B cell (primary cell): ENCODE measurements around the gene DNAH12. TPM values are rescaled to one million over a fixed set of nuclear protein-coding genes. Genes with fewer than 3 reads are reported as not detected.
"Not testable (repeated sequence)": the region's sequence is repeated elsewhere in the genome, so short reads cannot be mapped to it uniquely, and the experiment has no call there.

ENCODE experiments used
- ATAC-seq: fragments of 200-7000 bp; cut with Tn5 transposase; one replicate; pipeline ENCODE4 v1.10.0; 2021; ENCODE audit warnings: low read depth, mild to moderate bottlenecking, moderate number of reproducible peaks, moderate library complexity
- CTCF ChIA-PET: fragments of 350-600 bp; sonication (Branson Sonifier 250); formaldehyde crosslinking; loops from one replicate; lab custom pipeline; 2021; ENCODE audit warnings: antibody characterized with exemption, inconsistent platforms; lab: Charles Lee
- POLR2A ChIA-PET: fragments of 350-600 bp; sonication (Branson Sonifier 250); formaldehyde crosslinking; loops from one replicate; lab custom pipeline; 2021; ENCODE audit warnings: antibody characterized with exemption; lab: Charles Lee
- DNase-seq: peaks from one replicate; pipeline ENCODE4 v3.0.0; 2013
- H2AFZ ChIP-seq: 2 replicates; pipeline ENCODE4 v1.6.1; 2012; ENCODE audit warnings: mild to moderate bottlenecking, low read depth, low read length; ENCODE audit not compliant: insufficient read depth, poor library complexity, severe bottlenecking
- H3K27ac ChIP-seq, 2 donors: 1 replicate in 1 of 2; 2 replicates in 1 of 2; pipeline ENCODE4 v1.5.1; 2012 to 2013; ENCODE audit warnings: low read length in 2 of 2, mild to moderate bottlenecking in 2 of 2, moderate library complexity in 1 of 2
- H3K27me3 ChIP-seq, 4 experiments: fragments of 200-600 bp in 1 of 4; sonication (generic) in 1 of 4; replicated peaks in 1 of 4; 1 replicate in 2 of 4; 2 replicates in 2 of 4; pipeline versions ENCODE4 v1.6.1 to v1.7.0; 2013 to 2016; ENCODE audit warnings: low read length in 3 of 4, mild to moderate bottlenecking in 2 of 4, mixed read lengths in 1 of 4, moderate library complexity in 1 of 4; ENCODE audit not compliant: insufficient read depth in 4 of 4, control insufficient read depth in 3 of 4; ENCODE audit errors: control extremely low read depth in 1 of 4
- H3K36me3 ChIP-seq, 2 experiments: replicated peaks in 1 of 2; 1 replicate in 1 of 2; 2 replicates in 1 of 2; pipeline versions ENCODE4 v1.6.1 to v1.7.1; 2013; ENCODE audit warnings: low read length in 1 of 2; ENCODE audit not compliant: insufficient read depth in 2 of 2, control insufficient read depth in 1 of 2; ENCODE audit errors: control extremely low read depth in 1 of 2, extremely low read depth in 1 of 2
- H3K4me1 ChIP-seq, 2 donors: fragments of 200-600 bp in 1 of 2; sonication (generic) in 1 of 2; 1 replicate in 1 of 2; 2 replicates in 1 of 2; pipeline versions ENCODE4 v1.5.1 to v1.6.1; 2013 to 2017; ENCODE audit warnings: low read length in 2 of 2; ENCODE audit not compliant: control insufficient read depth in 2 of 2, insufficient read depth in 2 of 2
- H3K4me2 ChIP-seq: replicated peaks from 2 replicates; pipeline ENCODE3; 2012; ENCODE audit warnings: mild to moderate bottlenecking, low read depth, low read length; ENCODE audit not compliant: poor library complexity, severe bottlenecking
- H3K4me3 ChIP-seq, 5 experiments: fragments of 200-600 bp in 1 of 5; sonication (generic) in 1 of 5; 1 replicate in 3 of 5; 2 replicates in 2 of 5; pipeline versions ENCODE4 v1.5.1 to v1.7.0; 2011 to 2016; ENCODE audit warnings: low read length in 4 of 5, mild to moderate bottlenecking in 4 of 5, low read depth in 2 of 5, control low read depth in 1 of 5, moderate library complexity in 1 of 5; ENCODE audit not compliant: insufficient read depth in 1 of 5; ENCODE audit errors: control extremely low read depth in 1 of 5, extremely low read depth in 1 of 5
- H3K79me2 ChIP-seq: fragments of 200-600 bp; sonication (generic); one replicate; pipeline ENCODE4 v1.6.0; 2016; ENCODE audit warnings: low read length; ENCODE audit not compliant: control insufficient read depth, insufficient read depth
- H3K9ac ChIP-seq: fragments of 200-600 bp; sonication (generic); 2 replicates; pipeline ENCODE4 v1.6.1; 2017; ENCODE audit warnings: mild to moderate bottlenecking, low read length, moderate library complexity
- H3K9me3 ChIP-seq, 3 donors: one replicate each; pipeline versions ENCODE4 v1.6.1 to v1.7.1; 2013; ENCODE audit warnings: low read length in 2 of 3; ENCODE audit not compliant: control insufficient read depth in 2 of 3, insufficient read depth in 1 of 3; ENCODE audit errors: control extremely low read depth in 1 of 3
- H4K20me1 ChIP-seq: 2 replicates; pipeline ENCODE4 v1.6.0; 2012; ENCODE audit warnings: mild to moderate bottlenecking, low read length; ENCODE audit not compliant: insufficient read depth, control insufficient read depth, poor library complexity, severe bottlenecking
- H3K27ac Mint-ChIP-seq: one replicate; pipeline ENCODE4 v1.8.0; 2021; ENCODE audit warnings: mixed read lengths
- H3K27me3 Mint-ChIP-seq: one replicate; pipeline ENCODE4 v1.8.0; 2021; ENCODE audit warnings: mixed read lengths
- H3K4me1 Mint-ChIP-seq: one replicate; pipeline ENCODE4 v1.8.0; 2021; ENCODE audit warnings: mixed read lengths
- H3K4me3 Mint-ChIP-seq: one replicate; pipeline ENCODE4 v1.8.0; 2021; ENCODE audit warnings: mixed read lengths
- H3K9me3 Mint-ChIP-seq: one replicate; pipeline ENCODE4 v1.8.0; 2022; ENCODE audit warnings: mixed read lengths; ENCODE audit not compliant: insufficient read depth
- CTCF ChIP-seq: fragments of 200-600 bp; IDR thresholded peaks from one replicate; pipeline ENCODE4 v1.8.0; 2022; ENCODE audit warnings: antibody characterized with exemption, mild to moderate bottlenecking
- EZH2 ChIP-seq: IDR thresholded peaks from 2 replicates; pipeline ENCODE4 v1.6.1; 2012; ENCODE audit warnings: borderline replicate concordance, low read depth, mild to moderate bottlenecking, moderate library complexity, low read length; ENCODE audit not compliant: insufficient read depth, poor library complexity, severe bottlenecking
- WGBS: methylation state at CpG from one replicate; pipeline ENCODE4 v1.1.5; 2013; ENCODE audit warnings: missing lambda C conversion rate; ENCODE audit not compliant: insufficient coverage; 5-methylcytosine and 5-hydroxymethylcytosine counted together
- intact Hi-C: fragments of 100-400 bp; cut with micrococcal nuclease; formaldehyde crosslinking; loops from one replicate; pipeline ENCODE4 v1.10.0; 2022
- polyA plus RNA-seq: library from polyadenylated mRNA; depleted of rRNA; stranded (reverse); fragments of >200 nt; gene quantifications from 2 replicates; pipeline ENCODE4 v1.2.3, GENCODE V29; 2012
- total RNA-seq, 2 donors: library from RNA; stranded (reverse); fragments of 120-200 nt in 1 of 2; gene quantifications; 1 replicate in 1 of 2; 2 replicates in 1 of 2; pipeline versions ENCODE4 v1.2.3 to v1.2.4, GENCODE V29; 2013 to 2022

DNAH12 gene
- total and polyA plus RNA-seq, 2 donors (not counting 1 experiment from before 2014, with no cell fraction given) = 0.09 to 0.17 TPM

- Mint-ChIP-seq H3K4me3 (no peak overlapping the region), H3K27ac (no peak overlapping the region), H3K27me3 (peaks cover 4% of the 10 kb centered on the region), H3K9me3 (no peaks in the 10 kb centered on the region), H3K4me1 (no peaks in the 10 kb centered on the region)
- no peak overlapping the region for H3K4me3 ChIP-seq
- H3K9me3 ChIP-seq = no peaks in the 10 kb centered on the region
- 20% methylated on average over 1 of the region's 1 CpG for WGBS
- no peaks in the 10 kb centered on the region for H3K79me2 ChIP-seq
- peak overlapping the region; percentile 5 for H2AFZ ChIP-seq
- H4K20me1 ChIP-seq = no peaks in the 10 kb centered on the region
- H3K36me3 ChIP-seq = no peaks in the 10 kb centered on the region
- no peak for TF ChIP-seq CTCF
- no peak for TF ChIP-seq EZH2
- H3K27ac ChIP-seq = no peak overlapping the region
- H3K4me1 ChIP-seq = no peaks in the 10 kb centered on the region
- H3K4me2 ChIP-seq = no peak overlapping the region
- no peak for ATAC-seq
- intact Hi-C loops = no loop called here
- ChIA-PET POLR2A (no interaction called here), CTCF (interaction anchor here (0.9 kb wide), 1 partner anchor 49 kb away, joined by 3 read pairs; no protein-coding TSS in a partner anchor)
- no peaks in the 10 kb centered on the region for H3K27me3 ChIP-seq
- H3K9ac ChIP-seq = no peak overlapping the region
- DNase-seq = no peak
Measured at GRCh38 chr3:57446318-57446841, 97.8 kb downstream of the DNAH12 start.

GRCh38 chr3:57444469-57444868 lies 99.7 kb downstream of the DNAH12 start:
- ChIA-PET CTCF (no interaction called here), POLR2A (no interaction called here)
- TF ChIP-seq EZH2 (no peak), CTCF (no peak)
- Histone ChIP-seq H3K79me2 (no peaks in the 10 kb centered on the region), H3K4me1 (no peaks in the 10 kb centered on the region), H3K27me3 (peaks cover 0 to under 1% (median 0%) of the 10 kb centered on the region in 4 experiments), H3K9ac (no peak overlapping the region), H2AFZ (no peak overlapping the region), H3K4me3 (no peak overlapping the region), H3K4me2 (no peak overlapping the region), H3K36me3 (no peaks in the 10 kb centered on the region), H3K9me3 (peaks cover 0 to 4% (median 0%) of the 10 kb centered on the region in 3 donors), H3K27ac (no peak overlapping the region), H4K20me1 (no peaks in the 10 kb centered on the region)
- no CpG with 5 or more reads among the region's 5 CpGs for WGBS
- no peak for DNase-seq
- intact Hi-C loops = no loop called here
- H3K9me3 Mint-ChIP-seq = peaks cover 2% of the 10 kb centered on the region
- no peak for ATAC-seq
- no peak overlapping the region for H3K27ac Mint-ChIP-seq
- H3K27me3 Mint-ChIP-seq = peaks cover 4% of the 10 kb centered on the region
- H3K4me3 Mint-ChIP-seq = no peak overlapping the region
- H3K4me1 Mint-ChIP-seq = no peaks in the 10 kb centered on the region

GRCh38 chr3:57440144-57440543 lies 104.0 kb downstream of the DNAH12 start:
- peaks cover 18% of the 10 kb centered on the region for H3K27me3 Mint-ChIP-seq
- CTCF ChIA-PET, H3K27ac Mint-ChIP-seq, H4K20me1 ChIP-seq, H3K79me2 ChIP-seq, H3K4me1 Mint-ChIP-seq, ATAC-seq, H3K27ac ChIP-seq, H3K9me3 Mint-ChIP-seq, H3K4me2 ChIP-seq, H3K36me3 ChIP-seq, H3K9me3 ChIP-seq, H3K4me3 ChIP-seq, H3K4me1 ChIP-seq, H2AFZ ChIP-seq, H3K9ac ChIP-seq, intact Hi-C loops, DNase-seq, H3K27me3 ChIP-seq, POLR2A ChIA-PET, H3K4me3 Mint-ChIP-seq: not testable (repeated sequence)
